ENCODE results near the gene ANKS4B. TPM values are rescaled to one million over a fixed set of nuclear protein-coding genes. Genes with fewer than 3 reads are reported as not detected.
"Not testable (repeated sequence)": the region's sequence is repeated elsewhere in the genome, so short reads cannot be mapped to it uniquely, and the experiment has no call there.

Gene ANKS4B
- total RNA-seq, 1 donor from 2014 or later = not detected

DNA sequence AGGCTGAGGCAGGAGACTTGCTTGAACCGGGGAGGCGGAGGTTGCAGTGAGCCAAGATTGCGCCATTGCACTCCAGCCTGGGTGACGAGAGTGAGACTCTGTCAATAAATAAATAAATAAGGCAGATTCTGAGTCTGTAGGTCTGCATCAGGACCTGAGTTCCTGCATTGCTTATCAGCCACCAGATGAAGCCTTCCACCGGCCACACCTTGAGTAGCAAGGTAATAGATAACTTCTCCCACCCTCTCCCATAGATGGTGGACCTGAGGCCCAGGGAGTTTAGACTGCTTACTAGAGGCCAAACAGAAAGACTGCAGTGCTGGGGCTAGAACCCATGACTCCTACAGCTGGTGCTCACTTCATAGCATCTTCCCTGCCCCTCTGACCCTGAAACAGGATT is 44.2 kb upstream of the ANKS4B start:
- no peak for DNase-seq (ENCODE audit: low spot score)
- H3K27ac Mint-ChIP-seq (ENCODE audit: unreplicated experiment) = no peak overlapping the region
- no peaks in the 10 kb centered on the region for H3K36me3 Mint-ChIP-seq (ENCODE audit: low read depth, unreplicated experiment)
- H3K27me3 Mint-ChIP-seq (ENCODE audit: unreplicated experiment) = no peaks in the 10 kb centered on the region
- TF ChIP-seq, protein P1, sequence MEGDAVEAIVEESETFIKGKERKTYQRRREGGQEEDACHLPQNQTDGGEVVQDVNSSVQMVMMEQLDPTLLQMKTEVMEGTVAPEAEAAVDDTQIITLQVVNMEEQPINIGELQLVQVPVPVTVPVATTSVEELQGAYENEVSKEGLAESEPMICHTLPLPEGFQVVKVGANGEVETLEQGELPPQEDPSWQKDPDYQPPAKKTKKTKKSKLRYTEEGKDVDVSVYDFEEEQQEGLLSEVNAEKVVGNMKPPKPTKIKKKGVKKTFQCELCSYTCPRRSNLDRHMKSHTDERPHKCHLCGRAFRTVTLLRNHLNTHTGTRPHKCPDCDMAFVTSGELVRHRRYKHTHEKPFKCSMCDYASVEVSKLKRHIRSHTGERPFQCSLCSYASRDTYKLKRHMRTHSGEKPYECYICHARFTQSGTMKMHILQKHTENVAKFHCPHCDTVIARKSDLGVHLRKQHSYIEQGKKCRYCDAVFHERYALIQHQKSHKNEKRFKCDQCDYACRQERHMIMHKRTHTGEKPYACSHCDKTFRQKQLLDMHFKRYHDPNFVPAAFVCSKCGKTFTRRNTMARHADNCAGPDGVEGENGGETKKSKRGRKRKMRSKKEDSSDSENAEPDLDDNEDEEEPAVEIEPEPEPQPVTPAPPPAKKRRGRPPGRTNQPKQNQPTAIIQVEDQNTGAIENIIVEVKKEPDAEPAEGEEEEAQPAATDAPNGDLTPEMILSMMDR (IDR thresholded peaks at IDR 0.05; ENCODE audit: unreplicated experiment) = no peak
- H3K4me3 Mint-ChIP-seq (ENCODE audit: unreplicated experiment) = no peak overlapping the region
- H3K9me3 Mint-ChIP-seq (ENCODE audit: unreplicated experiment) = no peaks in the 10 kb centered on the region
- no peaks in the 10 kb centered on the region for H3K4me1 Mint-ChIP-seq (ENCODE audit: unreplicated experiment)

DNA sequence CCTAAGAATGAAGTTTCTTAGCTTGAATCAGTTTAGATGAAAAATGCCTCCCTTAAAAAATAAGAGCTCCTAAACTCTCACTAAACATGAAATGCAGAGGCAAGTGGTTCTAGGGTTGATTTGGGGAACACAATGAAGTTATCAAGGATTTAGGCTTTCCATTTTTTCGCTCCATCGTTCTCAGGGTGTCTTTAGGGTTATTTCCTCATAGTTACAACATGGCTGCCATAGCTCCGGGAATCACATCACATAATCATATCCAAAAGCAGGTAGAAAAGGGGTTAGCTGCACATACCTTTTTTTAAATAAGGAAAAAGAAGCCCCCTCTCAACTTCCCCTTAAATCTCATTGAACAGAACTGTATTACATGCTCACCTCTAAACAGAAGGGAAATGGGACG is 43.5 kb upstream of the ANKS4B start:
- H3K4me3 Mint-ChIP-seq (ENCODE audit: unreplicated experiment) = no peak overlapping the region

DNA sequence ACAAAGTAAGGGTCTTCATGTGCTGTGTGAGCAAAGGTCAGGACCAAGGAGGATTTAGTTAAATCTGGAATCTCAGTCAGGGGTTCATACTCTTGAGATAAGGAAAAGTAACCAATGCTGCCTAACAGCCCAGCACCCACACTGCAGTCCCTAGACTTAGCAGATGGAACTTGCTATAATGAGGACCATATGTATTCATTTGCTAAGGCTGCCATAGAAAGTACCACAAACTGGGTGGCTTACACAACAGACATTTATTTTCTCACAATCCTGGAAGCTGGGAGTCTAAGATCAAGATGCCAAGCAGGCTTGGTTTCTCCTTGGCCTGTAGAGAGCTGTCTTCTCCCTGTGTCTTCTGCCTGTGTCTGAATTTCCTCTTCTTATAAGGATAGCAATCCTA is 42.9 kb upstream of the ANKS4B start:
- no peak overlapping the region for H3K27ac Mint-ChIP-seq (ENCODE audit: unreplicated experiment)
- no peaks in the 10 kb centered on the region for H3K4me1 Mint-ChIP-seq (ENCODE audit: unreplicated experiment)
- H3K27me3 Mint-ChIP-seq (ENCODE audit: unreplicated experiment) = no peaks in the 10 kb centered on the region
- TF ChIP-seq, protein P1 (IDR thresholded peaks at IDR 0.05; ENCODE audit: unreplicated experiment) = no peak
- DNase-seq (ENCODE audit: low spot score) = no peak
- H3K9me3 Mint-ChIP-seq (ENCODE audit: unreplicated experiment) = no peaks in the 10 kb centered on the region
- no peaks in the 10 kb centered on the region for H3K36me3 Mint-ChIP-seq (ENCODE audit: low read depth, unreplicated experiment)
- H3K4me3 Mint-ChIP-seq (ENCODE audit: unreplicated experiment) = no peak overlapping the region

More for the DNA sequence above, 43.5 kb upstream of the ANKS4B start:
- Mint-ChIP-seq H3K36me3 (ENCODE audit: low read depth, unreplicated experiment) (no peaks in the 10 kb centered on the region), H3K9me3 (ENCODE audit: unreplicated experiment) (no peaks in the 10 kb centered on the region), H3K27ac (ENCODE audit: unreplicated experiment) (no peak overlapping the region), H3K27me3 (ENCODE audit: unreplicated experiment) (no peaks in the 10 kb centered on the region), H3K4me1 (ENCODE audit: unreplicated experiment) (no peaks in the 10 kb centered on the region)
- DNase-seq (ENCODE audit: low spot score) = no peak
- TF ChIP-seq, protein P1 (IDR thresholded peaks at IDR 0.05; ENCODE audit: unreplicated experiment) = no peak

DNA sequence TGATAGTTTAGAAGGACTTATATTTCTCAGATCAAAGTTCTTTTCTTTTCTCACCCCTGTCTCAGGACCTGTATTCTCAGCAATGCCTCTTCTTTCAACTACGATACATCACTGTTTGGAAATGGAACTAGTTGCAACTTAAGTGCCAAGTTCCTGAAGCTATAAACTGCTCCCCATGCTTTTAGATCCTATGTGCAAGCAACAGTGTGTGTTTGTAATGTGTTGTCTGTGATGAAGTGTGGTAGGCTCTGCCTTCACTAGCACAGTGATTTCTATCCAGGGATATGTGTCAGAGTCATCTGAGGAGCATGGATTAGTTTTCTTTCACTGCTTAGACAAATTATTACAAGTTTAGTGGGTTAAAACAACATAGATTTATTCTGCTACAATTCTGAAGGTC is 40.5 kb upstream of the ANKS4B start:
- H3K36me3 Mint-ChIP-seq (ENCODE audit: low read depth, unreplicated experiment) = no peaks in the 10 kb centered on the region
- no peaks in the 10 kb centered on the region for H3K9me3 Mint-ChIP-seq (ENCODE audit: unreplicated experiment)
- DNase-seq (ENCODE audit: low spot score) = no peak
- H3K4me3 Mint-ChIP-seq (ENCODE audit: unreplicated experiment) = no peak overlapping the region
- no peaks in the 10 kb centered on the region for H3K4me1 Mint-ChIP-seq (ENCODE audit: unreplicated experiment)
- no peaks in the 10 kb centered on the region for H3K27me3 Mint-ChIP-seq (ENCODE audit: unreplicated experiment)
- no peak overlapping the region for H3K27ac Mint-ChIP-seq (ENCODE audit: unreplicated experiment)
- TF ChIP-seq, protein P1 (IDR thresholded peaks at IDR 0.05; ENCODE audit: unreplicated experiment) = no peak

DNA sequence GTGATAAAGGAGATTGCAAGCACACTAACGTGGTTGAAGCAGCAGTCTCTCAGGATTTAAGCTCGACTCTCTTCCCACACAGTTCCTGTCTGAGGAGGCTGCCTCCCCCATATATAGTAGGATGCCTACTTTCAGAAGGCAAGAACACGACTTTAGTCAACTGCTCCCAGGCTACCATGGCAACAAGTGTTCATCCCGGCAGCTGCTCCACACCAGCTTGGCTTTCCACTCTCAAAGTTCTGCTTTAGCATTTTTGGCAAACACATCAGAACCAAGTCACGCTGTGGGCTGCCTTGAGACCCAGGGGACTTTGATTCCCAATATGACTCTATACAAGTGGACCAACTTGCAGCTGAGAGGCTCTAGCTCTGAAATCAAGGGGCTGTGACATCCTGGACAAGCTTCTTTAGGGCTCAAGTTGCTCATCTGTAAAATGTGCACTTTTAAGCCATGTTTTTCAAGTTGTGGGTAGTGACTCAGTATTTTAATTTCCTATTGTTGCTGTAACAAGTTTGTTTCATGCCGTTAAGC is 38.7 kb upstream of the ANKS4B start:
- H3K27ac Mint-ChIP-seq (ENCODE audit: unreplicated experiment) = no peak overlapping the region

DNA sequence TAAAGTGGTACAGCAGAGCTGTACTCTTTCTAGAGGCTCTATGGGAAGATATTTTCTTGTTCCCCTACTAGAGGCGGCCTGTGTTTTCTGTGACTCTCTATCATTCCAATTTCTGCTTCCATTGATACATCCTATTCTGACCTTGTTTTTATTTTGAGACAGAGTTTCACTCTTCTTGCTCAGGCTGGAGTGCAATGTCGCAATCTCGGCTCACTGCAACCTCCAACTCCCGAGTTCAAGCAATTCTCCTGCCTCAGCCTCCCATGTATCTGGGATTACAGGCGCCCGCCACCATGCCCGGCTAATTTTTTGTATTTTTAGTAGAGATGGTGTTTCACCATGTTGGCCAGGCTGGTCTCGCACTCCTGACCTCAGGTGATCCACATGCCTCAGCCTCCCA is 38.2 kb upstream of the ANKS4B start:
- H3K4me1 Mint-ChIP-seq (ENCODE audit: unreplicated experiment); H3K27ac Mint-ChIP-seq (ENCODE audit: unreplicated experiment); H3K36me3 Mint-ChIP-seq (ENCODE audit: low read depth, unreplicated experiment); H3K27me3 Mint-ChIP-seq (ENCODE audit: unreplicated experiment); DNase-seq (ENCODE audit: low spot score); H3K9me3 Mint-ChIP-seq (ENCODE audit: unreplicated experiment); H3K4me3 Mint-ChIP-seq (ENCODE audit: unreplicated experiment): not testable (repeated sequence)

More for the DNA sequence above, 38.7 kb upstream of the ANKS4B start:
- no peak for DNase-seq (ENCODE audit: low spot score)
- no peaks in the 10 kb centered on the region for H3K9me3 Mint-ChIP-seq (ENCODE audit: unreplicated experiment)
- TF ChIP-seq, protein P1 (IDR thresholded peaks at IDR 0.05; ENCODE audit: unreplicated experiment) = no peak
- no peak overlapping the region for H3K4me3 Mint-ChIP-seq (ENCODE audit: unreplicated experiment)
- H3K4me1 Mint-ChIP-seq (ENCODE audit: unreplicated experiment) = no peaks in the 10 kb centered on the region
- no peaks in the 10 kb centered on the region for H3K36me3 Mint-ChIP-seq (ENCODE audit: low read depth, unreplicated experiment)
- H3K27me3 Mint-ChIP-seq (ENCODE audit: unreplicated experiment) = no peaks in the 10 kb centered on the region

Measured in endothelial cell (in vitro differentiated cells).